AG09309 (cell line): ENCODE data around the gene OR51B6.

Experiments
- DNase-seq: peaks from one replicate; pipeline ENCODE4 v3.0.0-alpha.2; 2010; ENCODE audit warnings: low read depth
- H3K4me3 ChIP-seq: 2 replicates; pipeline ENCODE4 v1.5.1; 2011; ENCODE audit warnings: mild to moderate bottlenecking, low read depth, low read length, moderate library complexity; ENCODE audit not compliant: control insufficient read depth
- TF ChIP-seq, protein P1 (sequence below): IDR thresholded peaks from 2 replicates; pipeline ENCODE4 v1.5.1; 2011; ENCODE audit warnings: mild to moderate bottlenecking, low read depth, low read length, inconsistent platforms; ENCODE audit not compliant: insufficient read depth, control insufficient read depth; ENCODE audit errors: missing control alignments

Gene OR51B6

DNA sequence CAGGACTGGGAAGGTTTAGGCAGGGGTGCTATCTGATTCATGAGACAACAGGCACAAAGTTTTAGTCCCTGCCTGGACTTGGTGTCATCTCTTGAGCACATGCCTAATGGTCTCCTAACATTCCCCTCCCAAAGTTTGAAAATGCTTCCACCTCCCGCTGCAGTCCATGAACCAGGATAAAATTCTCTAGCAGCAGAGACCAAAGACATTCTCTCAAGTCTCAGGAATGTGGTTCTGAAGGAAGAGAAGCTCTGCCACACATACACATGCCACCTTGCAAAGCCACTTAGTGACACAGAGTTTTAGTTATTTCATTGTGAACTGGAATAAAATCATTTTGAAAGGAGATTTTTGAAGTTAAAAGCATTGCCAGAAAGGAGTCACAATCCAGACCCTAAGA, 15.5 kb downstream of the OR51B6 start:
- DNase-seq: no peak
- TF ChIP-seq, protein P1, sequence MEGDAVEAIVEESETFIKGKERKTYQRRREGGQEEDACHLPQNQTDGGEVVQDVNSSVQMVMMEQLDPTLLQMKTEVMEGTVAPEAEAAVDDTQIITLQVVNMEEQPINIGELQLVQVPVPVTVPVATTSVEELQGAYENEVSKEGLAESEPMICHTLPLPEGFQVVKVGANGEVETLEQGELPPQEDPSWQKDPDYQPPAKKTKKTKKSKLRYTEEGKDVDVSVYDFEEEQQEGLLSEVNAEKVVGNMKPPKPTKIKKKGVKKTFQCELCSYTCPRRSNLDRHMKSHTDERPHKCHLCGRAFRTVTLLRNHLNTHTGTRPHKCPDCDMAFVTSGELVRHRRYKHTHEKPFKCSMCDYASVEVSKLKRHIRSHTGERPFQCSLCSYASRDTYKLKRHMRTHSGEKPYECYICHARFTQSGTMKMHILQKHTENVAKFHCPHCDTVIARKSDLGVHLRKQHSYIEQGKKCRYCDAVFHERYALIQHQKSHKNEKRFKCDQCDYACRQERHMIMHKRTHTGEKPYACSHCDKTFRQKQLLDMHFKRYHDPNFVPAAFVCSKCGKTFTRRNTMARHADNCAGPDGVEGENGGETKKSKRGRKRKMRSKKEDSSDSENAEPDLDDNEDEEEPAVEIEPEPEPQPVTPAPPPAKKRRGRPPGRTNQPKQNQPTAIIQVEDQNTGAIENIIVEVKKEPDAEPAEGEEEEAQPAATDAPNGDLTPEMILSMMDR: no peak
- no peak overlapping the region for H3K4me3 ChIP-seq

DNA sequence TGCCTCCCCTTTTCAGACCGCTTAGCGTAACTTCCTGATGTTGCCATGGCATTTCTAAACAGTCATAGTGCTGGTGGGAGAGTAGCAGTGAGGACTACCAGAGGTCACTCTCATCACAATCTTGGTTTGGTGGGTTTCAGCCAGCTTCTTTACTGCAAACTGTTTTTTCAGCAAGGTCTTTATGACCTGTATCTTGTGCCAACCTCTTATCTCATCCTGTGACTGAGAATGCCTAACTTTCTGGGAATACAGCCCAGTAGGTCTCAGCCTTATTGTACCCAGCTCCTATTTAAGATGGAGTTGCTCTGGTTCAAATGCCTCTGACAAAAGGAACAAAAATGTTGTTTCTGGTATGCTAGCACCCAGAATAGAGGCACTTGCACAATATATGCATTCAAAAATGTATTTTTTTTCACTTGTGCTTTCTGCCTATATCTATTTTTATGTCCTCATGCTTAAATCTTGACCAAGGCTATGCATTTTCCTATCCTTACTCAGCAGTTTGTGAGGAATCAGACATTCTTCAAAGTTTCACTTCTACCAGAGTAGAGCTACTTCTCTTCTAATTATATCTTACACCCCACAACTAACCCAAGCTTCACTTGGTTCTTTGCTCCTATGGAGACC, 16.3 kb downstream of the OR51B6 start:
- TF ChIP-seq, protein P1: no peak
- DNase-seq: no peak
- no peak overlapping the region for H3K4me3 ChIP-seq

DNA sequence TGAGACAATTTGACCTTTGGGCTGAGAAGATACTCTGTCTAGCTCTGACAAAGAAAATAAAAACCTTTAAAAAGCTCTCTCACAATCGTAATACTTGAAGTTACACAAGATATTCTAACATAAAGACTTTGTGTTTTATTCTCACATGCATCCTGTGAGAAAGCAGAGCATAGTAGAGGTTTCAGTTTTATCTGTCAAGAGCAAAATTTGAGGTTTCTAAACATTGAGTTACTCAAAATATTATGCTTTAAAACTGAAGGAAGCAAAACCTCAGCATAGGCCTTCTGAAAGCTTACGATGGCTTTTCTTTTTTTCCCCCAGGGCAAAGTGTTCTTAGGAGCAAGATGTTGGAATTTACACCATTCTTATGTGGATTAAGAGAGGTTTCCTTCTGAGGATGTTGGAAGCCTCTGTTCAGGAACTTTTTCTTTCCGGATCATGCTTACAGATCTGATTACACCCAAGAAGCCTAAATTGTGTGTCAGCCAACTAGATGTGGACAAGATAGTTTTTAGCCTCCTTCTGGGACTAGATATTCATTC, 17.3 kb downstream of the OR51B6 start:
- no peak overlapping the region for H3K4me3 ChIP-seq
- TF ChIP-seq, protein P1: no peak
- no peak for DNase-seq

DNA sequence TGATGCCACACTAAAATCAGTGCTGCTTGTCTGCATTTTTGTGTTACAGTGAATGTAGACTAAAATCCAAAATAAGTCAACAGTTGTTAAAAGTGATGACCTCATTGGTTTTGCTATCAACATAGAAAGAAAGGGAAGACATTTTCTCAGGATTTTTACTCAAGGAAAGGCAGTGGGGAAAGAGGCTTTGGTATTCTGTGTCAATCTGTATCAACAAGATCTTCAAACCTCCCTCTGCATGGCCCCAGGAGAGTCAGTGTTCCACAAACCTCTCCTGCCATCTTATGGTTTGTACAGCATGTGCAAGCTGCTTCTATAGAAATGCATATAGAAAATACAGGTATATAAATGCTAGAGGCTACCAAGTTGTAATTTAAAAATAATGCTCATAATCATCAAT, 18.5 kb downstream of the OR51B6 start:
- TF ChIP-seq, protein P1: peak; percentile 57
- H3K4me3 ChIP-seq: no peak overlapping the region
- no peak for DNase-seq

DNA sequence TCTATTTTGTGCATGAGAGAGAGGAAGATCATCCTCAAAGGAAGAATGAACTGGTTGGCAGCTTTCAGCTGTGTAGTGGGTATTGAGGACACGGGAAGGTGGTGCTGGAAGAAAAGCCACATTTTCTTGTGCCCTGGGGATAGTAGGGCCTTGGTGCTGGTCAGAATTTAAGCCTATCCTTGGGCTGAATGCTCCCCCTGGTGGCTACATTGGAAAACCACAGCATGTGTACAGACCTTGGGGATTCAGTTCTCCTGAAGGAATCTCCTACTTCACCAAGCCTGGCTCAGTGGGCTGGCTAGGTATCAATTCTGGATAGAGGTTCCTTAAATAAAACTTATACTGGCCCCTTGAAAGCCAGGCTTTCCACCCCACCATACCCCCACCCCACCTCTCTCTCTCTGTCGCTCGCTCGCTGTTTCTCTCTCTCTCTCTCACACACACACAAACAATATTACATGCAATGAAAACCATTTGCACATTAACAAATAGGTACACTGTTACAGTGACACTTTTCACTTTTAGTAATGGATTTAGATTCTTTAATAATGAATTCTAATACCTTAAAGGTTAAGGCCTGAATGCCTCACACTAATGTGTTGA, 29.5 kb downstream of the OR51B6 start:
- H3K4me3 ChIP-seq: no peak overlapping the region
- DNase-seq: no peak
- TF ChIP-seq, protein P1: peak; percentile 90

DNA sequence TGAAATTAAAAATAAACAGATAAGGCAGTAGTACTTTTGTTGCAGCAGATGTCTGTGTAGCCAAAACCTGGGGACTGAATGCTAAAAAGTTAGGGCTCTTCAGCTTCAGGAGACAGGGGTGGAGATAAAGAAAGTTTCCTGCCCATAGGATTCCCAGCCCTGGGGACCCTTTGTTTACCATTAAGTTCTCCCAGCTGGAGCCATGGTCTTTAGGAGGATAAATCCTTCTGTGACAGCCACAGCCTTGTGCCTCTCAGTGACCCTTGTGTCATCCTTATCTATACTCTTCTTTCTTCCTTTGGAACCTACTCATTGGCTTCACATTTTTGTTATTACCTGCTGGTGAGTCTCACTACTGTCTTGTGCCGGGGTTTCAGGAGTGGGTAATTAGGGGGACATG, 32.3 kb downstream of the OR51B6 start, which contains the start of gene OR51M1:
Gene OR51M1 (plus strand): TSS at position 237 of the 400 bp plus-strand sequence. CDS start 5,587 bp downstream, outside the sequence.
- DNase-seq: no peak
- H3K4me3 ChIP-seq: no peak within 1 kb of the TSS
- TF ChIP-seq, protein P1: no peak
